Fibroblast of lung (primary cell): ENCODE measurements around the gene ACSL3.

Experiments used
- CTCF ChIP-seq, 2 donors: IDR thresholded peaks in 1 of 2; conservative IDR thresholded peaks in 1 of 2; 1 replicate in 1 of 2; 2 replicates in 1 of 2; pipeline ENCODE4 v1.5.1; 2011 to 2012; ENCODE audit warnings: low read length in 2 of 2, control low read depth in 1 of 2, inconsistent platforms in 1 of 2, low read depth in 1 of 2, mild to moderate bottlenecking in 1 of 2
- EZH2 ChIP-seq: IDR thresholded peaks from 2 replicates; pipeline ENCODE4 v1.5.1; 2012; ENCODE audit warnings: low read length, control low read depth, mild to moderate bottlenecking; ENCODE audit errors: missing control alignments

- no peak for TF ChIP-seq CTCF (conservative IDR thresholded peaks at IDR 0.05 in 1 of 2, IDR thresholded peaks at IDR 0.05 in 1 of 2; ENCODE audit: low read depth in 1 of 2, low read length in 2 of 2)
- TF ChIP-seq EZH2, result no peak
These were observed 27.4 kb upstream of the ACSL3 start for GRCh38 chr2:222833410-222833809.
